Hippocampal formation (tissue), 2 donors: Measurements from ENCODE around the gene SAA2.
"Not testable (repeated sequence)": the region's sequence is repeated elsewhere in the genome, so short reads cannot be mapped to it uniquely, and the experiment has no call there.

Experiments used
- DNase-seq, 2 donors: peaks; one replicate each; lab custom pipeline; 2025; lab: John Stamatoyannopoulos, UW

The SAA2 gene

GRCh38 chr11:18253233-18253632 lies 4.8 kb upstream of the SAA2 start:
- DNase-seq, result no peak

GRCh38 chr11:18247191-18247581 lies 1.3 kb downstream of the SAA2 start:
- DNase-seq, result not testable (repeated sequence)

GRCh38 chr11:18246379-18247190 lies 1.9 kb downstream of the SAA2 start:
- DNase-seq, result not testable (repeated sequence)

GRCh38 chr11:18245396-18245795 lies 3.1 kb downstream of the SAA2 start:
- DNase-seq, result no peak

- DNase-seq, result peak in 1 of 2 donors; percentile 5
Observed at GRCh38 chr11:18243783-18244362, 4.6 kb downstream of the SAA2 start.

- no peak for DNase-seq
Observed at GRCh38 chr11:18239655-18240054, 8.8 kb downstream of the SAA2 start.

- no peak for DNase-seq
Observed at GRCh38 chr11:18236664-18237356, 11.7 kb downstream of the SAA2 start, which contains the start of gene SAA4. Gene SAA4, minus strand, starts transcription at chr11:18236802. Its CDS starts 876 bp downstream, at chr11:18235926.

- DNase-seq, result no peak
Observed at GRCh38 chr11:18235394-18236334, 12.8 kb downstream of the SAA2 start.

- no peak for DNase-seq
Observed at GRCh38 chr11:18233912-18234311, 14.6 kb downstream of the SAA2 start.

- no peak for DNase-seq
Observed at GRCh38 chr11:18230859-18231258, 17.6 kb downstream of the SAA2 start.

- DNase-seq, result no peak
Observed at GRCh38 chr11:18229501-18229900, 19.0 kb downstream of the SAA2 start.

GRCh38 chr11:18225913-18226312 lies 22.6 kb downstream of the SAA2 start:
- no peak for DNase-seq

- no peak for DNase-seq
Observed at GRCh38 chr11:18223591-18224387, 24.7 kb downstream of the SAA2 start.

- DNase-seq, result no peak
Observed at GRCh38 chr11:18222814-18223421, 25.6 kb downstream of the SAA2 start.

GRCh38 chr11:18221274-18221876 lies 27.1 kb downstream of the SAA2 start:
- no peak for DNase-seq

- DNase-seq, result no peak
Observed at GRCh38 chr11:18209058-18209457, 39.4 kb downstream of the SAA2 start.

- no peak for DNase-seq
Observed at GRCh38 chr11:18204771-18205170, 43.7 kb downstream of the SAA2 start.

GRCh38 chr11:18204220-18204619 lies 44.2 kb downstream of the SAA2 start:
- no peak for DNase-seq

- no peak for DNase-seq
Observed at GRCh38 chr11:18203723-18204122, 44.7 kb downstream of the SAA2 start.

GRCh38 chr11:18197738-18198137 lies 50.7 kb downstream of the SAA2 start:
- not testable (repeated sequence) for DNase-seq
